Mucosa of stomach (tissue), 1 donor: ENCODE measurements around the gene HIGD1B.

ENCODE experiments used
- H3K27me3 ChIP-seq: one replicate; pipeline ENCODE4 v1.7.0; 2013; ENCODE audit warnings: mild to moderate bottlenecking, low read length; ENCODE audit not compliant: control insufficient read depth, insufficient read depth
- H3K36me3 ChIP-seq: one replicate; pipeline ENCODE4 v1.7.0; 2013; ENCODE audit warnings: low read length; ENCODE audit not compliant: control insufficient read depth, insufficient read depth
- H3K4me1 ChIP-seq: one replicate; pipeline ENCODE4 v1.7.0; 2013; ENCODE audit warnings: mild to moderate bottlenecking, low read length; ENCODE audit not compliant: control insufficient read depth, insufficient read depth
- H3K4me3 ChIP-seq: one replicate; pipeline ENCODE4 v1.7.0; 2013; ENCODE audit warnings: low read length
- H3K9ac ChIP-seq: one replicate; pipeline ENCODE4 v1.7.0; 2013; ENCODE audit warnings: mild to moderate bottlenecking, low read length, moderate library complexity
- H3K9me3 ChIP-seq: one replicate; pipeline ENCODE4 v1.7.0; 2013; ENCODE audit warnings: mild to moderate bottlenecking, low read length, moderate library complexity; ENCODE audit not compliant: control insufficient read depth
- donor health status: Pancreatic carcinoma.

Gene HIGD1B

DNA sequence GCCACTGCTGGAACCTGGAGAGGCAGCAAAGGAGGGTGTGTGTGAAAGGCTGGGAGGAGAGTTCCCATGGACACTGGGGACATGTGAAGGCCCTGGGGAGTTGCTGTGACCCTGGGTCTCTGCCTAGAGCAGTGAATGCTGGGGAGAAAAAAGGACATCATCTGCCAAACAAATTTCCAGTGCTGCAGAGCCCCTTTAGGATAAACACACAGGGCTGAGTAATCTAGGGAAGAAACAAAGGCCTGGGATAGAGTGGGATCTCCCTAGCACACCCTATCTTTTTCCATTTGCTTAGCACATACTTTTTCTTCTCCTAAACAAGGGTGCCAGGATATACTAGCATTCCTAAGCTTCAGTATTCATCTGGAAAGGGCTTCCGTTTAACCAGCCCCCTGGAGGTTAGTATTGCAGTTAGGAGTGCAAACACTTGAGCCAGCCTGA is 3.3 kb upstream of the HIGD1B start:
- H3K9me3 ChIP-seq = no peaks in the 10 kb centered on the region
- peak overlapping the region; percentile 18 for H3K9ac ChIP-seq
- peaks cover 5% of the 10 kb centered on the region for H3K27me3 ChIP-seq
- H3K4me3 ChIP-seq = no peak overlapping the region
- H3K4me1 ChIP-seq = no peaks in the 10 kb centered on the region
- H3K36me3 ChIP-seq = no peaks in the 10 kb centered on the region

DNA sequence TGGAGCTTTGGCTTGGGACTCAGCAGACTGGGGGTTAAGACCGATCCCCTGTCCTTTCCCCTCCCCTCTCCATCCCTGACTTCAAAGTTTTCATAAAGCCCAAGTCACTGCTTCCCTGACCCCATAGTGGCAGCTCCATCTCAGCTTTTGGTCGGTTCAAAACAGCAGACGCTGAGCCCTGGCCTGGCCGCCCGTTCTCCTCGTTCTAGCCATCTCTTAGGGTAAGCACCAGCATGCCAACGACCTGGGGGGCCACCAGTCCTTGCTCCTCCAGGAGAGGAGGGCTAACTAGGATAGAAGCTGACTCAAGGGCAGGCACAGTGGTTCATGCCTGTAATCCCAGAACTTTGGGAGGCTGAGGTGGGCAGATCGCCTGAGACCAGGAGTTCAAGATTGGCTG is 1.5 kb upstream of the HIGD1B start:
- H3K9me3 ChIP-seq = no peaks in the 10 kb centered on the region
- H3K4me1 ChIP-seq = no peaks in the 10 kb centered on the region
- H3K4me3 ChIP-seq = no peak overlapping the region
- peaks cover 5% of the 10 kb centered on the region for H3K27me3 ChIP-seq
- H3K9ac ChIP-seq = no peak overlapping the region
- no peaks in the 10 kb centered on the region for H3K36me3 ChIP-seq

DNA sequence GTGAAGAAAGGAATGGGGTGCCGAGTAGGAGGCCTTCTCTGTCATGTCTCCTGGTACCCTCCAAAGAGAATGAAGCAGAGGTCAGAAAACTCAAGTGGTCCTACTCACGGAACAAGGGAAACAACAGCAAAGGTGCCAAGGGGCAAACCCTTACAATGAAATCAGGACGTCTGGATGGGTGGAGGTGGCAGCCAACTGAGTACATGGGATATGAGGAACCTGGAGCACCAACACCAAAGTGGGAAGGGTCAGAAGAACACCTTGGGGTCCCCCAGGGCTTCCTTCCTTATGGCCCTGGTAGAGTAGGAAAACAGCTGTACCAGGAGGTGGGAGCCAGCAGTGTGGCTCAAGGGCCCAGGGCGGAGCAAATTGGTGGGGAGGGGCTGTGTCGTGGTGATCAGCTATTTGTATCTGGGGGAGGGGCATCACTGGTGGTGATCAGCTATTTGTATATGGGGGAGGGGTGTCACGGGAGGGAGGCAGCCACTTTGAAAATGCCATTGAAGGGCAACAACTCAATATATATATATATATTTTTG is 643 bp downstream of the HIGD1B start:
- Histone ChIP-seq H3K9me3 (no peaks in the 10 kb centered on the region), H3K4me3 (no peak overlapping the region), H3K9ac (no peak overlapping the region), H3K4me1 (no peaks in the 10 kb centered on the region), H3K27me3 (no peaks in the 10 kb centered on the region), H3K36me3 (no peaks in the 10 kb centered on the region)

DNA sequence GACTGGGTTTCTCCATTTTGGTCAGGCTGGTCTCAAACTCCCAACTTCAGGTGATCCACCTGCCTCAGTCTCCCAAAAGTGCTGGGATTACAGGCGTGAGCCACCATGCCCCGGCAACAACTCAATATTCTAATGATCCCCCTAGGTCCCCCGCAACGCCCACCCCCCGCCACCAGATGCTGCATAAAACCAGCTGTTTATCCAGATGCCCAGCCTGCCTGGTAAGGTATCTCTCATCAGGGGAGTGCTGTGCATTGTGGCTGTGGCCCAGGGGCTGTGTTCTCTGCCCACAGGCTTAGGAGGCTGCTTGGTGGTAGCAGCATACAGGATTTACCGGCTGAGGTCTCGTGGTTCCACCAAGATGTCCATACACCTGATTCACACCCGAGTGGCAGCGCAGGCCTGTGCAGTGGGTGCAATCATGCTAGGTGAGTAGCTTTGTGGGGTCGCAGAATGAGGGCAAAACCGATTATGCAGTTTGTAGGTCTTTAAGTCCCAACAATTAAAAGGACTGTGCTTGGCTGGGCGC is 1.3 kb downstream of the HIGD1B start:
- no peaks in the 10 kb centered on the region for H3K27me3 ChIP-seq
- no peaks in the 10 kb centered on the region for H3K9me3 ChIP-seq
- H3K4me1 ChIP-seq = no peaks in the 10 kb centered on the region
- H3K9ac ChIP-seq = no peak overlapping the region
- no peak overlapping the region for H3K4me3 ChIP-seq
- peaks cover 2% of the 10 kb centered on the region for H3K36me3 ChIP-seq

DNA sequence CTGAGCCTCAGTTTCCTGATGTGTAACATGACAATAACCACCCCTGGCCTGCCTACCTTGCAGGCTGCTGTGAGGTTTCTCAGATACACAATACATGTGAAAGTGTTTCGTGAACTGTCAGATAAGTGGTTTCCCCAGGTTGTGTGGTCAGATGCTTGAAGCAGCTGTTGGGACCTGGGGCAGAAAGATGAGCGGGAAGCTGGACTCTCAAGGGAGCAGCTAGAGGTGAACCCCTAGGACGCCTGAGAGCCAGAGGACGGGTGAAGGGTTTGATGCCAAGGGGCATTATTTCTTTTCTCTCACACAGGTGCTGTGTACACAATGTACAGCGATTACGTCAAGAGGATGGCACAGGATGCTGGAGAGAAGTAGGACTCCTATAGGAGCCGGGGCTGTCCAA is 2.3 kb downstream of the HIGD1B start:
- H3K9me3 ChIP-seq = no peaks in the 10 kb centered on the region
- no peak overlapping the region for H3K4me3 ChIP-seq
- no peaks in the 10 kb centered on the region for H3K4me1 ChIP-seq
- H3K27me3 ChIP-seq = no peaks in the 10 kb centered on the region
- no peak overlapping the region for H3K9ac ChIP-seq
- H3K36me3 ChIP-seq = peaks cover 4% of the 10 kb centered on the region

DNA sequence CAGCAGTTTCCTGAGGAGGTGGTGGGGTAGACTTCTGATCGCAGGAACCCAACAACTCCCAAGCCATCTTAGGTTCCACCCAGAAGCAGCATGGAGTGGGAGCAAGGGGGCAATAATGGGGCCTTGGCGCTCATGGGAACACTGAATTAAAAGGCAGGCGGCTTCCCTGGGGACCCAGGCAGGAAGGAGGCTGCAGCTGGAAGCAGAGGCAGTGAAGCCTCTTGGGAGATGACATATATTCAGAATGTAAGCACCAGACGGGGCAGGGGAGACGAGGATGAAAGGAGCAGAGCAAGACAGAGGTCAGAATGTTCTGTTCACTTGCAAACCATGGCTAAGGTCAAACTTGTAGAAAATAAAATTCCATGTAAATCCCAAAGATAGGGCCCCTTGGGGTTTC is 2.9 kb downstream of the HIGD1B start:
- no peak overlapping the region for H3K9ac ChIP-seq
- H3K27me3 ChIP-seq = no peaks in the 10 kb centered on the region
- no peaks in the 10 kb centered on the region for H3K9me3 ChIP-seq
- peaks cover 7% of the 10 kb centered on the region for H3K36me3 ChIP-seq
- no peaks in the 10 kb centered on the region for H3K4me1 ChIP-seq
- no peak overlapping the region for H3K4me3 ChIP-seq

DNA sequence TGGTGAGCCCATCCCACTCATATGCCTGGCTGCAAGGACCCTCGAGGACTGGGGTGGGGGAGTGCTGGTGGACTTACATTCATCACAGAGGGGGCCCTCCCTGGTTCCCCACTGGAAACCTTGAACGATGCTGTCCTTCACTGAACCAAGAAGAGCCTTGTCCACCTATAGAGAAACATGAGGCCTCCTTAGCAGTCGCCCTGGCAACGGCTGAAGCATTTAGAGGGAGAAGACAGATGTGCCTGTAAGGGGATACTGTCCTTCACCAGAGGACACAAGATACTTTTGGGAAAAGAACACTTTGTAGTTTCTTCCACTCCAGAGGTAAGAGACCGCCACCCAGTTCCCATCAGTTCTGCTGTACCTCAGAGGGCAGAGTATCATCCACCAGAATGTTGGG is 6.5 kb downstream of the HIGD1B start:
- Histone ChIP-seq H3K9ac (no peak overlapping the region), H3K9me3 (no peaks in the 10 kb centered on the region), H3K36me3 (peaks cover 10% of the 10 kb centered on the region), H3K4me1 (no peaks in the 10 kb centered on the region), H3K27me3 (no peaks in the 10 kb centered on the region), H3K4me3 (no peak overlapping the region)

DNA sequence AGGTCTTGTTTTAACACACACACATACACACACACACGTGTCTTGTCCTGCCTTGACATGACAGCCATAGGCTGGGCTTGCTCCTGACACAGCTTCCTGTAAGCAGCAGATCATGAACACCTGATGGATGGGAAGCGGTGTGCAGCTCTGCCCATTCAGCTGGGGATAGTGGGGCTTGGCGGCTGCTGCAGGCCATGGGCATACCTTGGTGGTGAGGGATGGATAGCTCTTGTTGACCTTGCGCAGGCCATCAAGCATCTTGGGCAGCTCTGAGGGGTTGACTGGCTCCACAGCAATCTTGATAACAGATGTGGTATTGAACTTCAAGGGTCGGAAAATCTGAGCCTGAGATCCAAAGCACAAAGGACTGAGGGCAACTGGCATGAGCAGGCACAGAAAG is 12.0 kb downstream of the HIGD1B start:
- H3K36me3 ChIP-seq = peaks cover 26% of the 10 kb centered on the region

DNA sequence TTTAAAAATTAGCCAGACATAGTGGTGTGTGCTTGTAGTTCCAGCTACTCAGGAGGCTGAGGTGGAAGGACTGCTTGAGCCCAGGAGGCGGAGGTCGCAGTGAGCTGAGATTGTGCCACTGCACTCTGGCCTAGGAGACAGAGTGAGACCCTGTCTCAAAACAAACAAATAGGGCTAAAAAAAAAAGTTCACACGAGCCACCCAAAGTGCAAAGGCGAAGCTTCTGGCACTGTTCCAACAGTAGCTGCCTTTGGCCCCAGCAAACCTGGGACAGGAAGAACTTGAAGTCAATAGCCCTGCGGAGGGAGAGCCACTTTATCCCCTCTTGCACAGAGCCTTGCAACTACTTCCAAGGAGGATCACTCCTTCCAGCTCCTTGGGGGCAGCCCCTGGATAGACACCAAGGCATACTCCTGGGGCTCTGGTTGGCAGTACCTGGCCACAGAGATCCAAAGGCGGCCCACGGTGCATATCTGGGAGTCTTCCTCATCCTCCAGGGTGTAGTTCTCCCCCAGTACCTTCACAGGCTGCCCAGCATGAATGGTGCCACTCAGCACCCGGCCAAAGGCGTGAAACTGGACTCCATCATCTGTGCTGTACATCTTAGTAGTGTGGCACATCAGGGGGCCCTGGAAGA is 14.7 kb downstream of the HIGD1B start:
- no peaks in the 10 kb centered on the region for H3K9me3 ChIP-seq
- no peak overlapping the region for H3K4me3 ChIP-seq
- H3K27me3 ChIP-seq = no peaks in the 10 kb centered on the region
- H3K36me3 ChIP-seq = peaks cover 23% of the 10 kb centered on the region
- H3K9ac ChIP-seq = no peak overlapping the region
- H3K4me1 ChIP-seq = no peaks in the 10 kb centered on the region

More for the DNA sequence above, 12.0 kb downstream of the HIGD1B start:
- Histone ChIP-seq H3K27me3 (no peaks in the 10 kb centered on the region), H3K4me3 (no peak overlapping the region), H3K9me3 (no peaks in the 10 kb centered on the region), H3K9ac (no peak overlapping the region), H3K4me1 (no peaks in the 10 kb centered on the region)

DNA sequence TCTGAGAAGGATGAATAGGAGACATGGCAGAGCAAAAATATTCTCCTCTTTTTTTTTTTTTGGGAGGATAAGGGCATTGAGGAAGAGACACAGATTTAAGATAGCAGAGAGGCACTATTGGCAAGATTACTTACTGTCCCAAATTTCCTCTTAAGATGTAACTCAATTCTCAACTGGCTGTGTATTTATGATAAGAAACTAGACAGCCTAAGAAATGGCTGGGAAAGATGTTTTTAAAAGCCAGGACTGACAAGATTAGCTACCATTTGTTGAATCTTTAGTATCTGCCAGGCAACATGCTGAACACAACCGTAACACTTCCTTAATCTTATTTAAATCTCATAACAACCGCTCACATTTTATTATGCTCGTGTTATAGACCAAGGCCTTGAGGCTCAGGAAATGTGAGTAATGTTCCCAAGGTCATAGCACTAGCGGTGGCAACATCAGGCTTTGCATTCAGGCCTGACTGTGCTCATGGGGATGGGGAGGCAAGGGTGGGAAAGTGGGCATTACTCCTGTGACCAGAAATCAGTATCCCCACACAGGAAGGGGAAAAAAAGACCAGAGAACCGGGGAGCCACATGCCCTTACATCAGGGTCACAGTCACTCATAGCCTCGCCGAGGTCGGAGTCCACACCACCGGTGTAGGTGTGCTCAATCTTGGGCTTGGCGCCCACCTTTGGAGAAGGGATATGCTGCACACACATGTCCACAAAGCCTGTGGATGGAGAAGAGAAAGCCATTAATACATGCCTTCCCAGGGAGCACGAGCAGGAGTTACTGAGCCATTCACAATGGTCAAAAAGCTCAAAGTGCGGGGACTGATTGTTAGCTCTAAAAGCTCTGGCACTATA is 15.6 kb downstream of the HIGD1B start:
- Histone ChIP-seq H3K9ac (no peak overlapping the region), H3K4me3 (no peak overlapping the region), H3K27me3 (no peaks in the 10 kb centered on the region), H3K4me1 (no peaks in the 10 kb centered on the region), H3K36me3 (peaks cover 22% of the 10 kb centered on the region), H3K9me3 (no peaks in the 10 kb centered on the region)

DNA sequence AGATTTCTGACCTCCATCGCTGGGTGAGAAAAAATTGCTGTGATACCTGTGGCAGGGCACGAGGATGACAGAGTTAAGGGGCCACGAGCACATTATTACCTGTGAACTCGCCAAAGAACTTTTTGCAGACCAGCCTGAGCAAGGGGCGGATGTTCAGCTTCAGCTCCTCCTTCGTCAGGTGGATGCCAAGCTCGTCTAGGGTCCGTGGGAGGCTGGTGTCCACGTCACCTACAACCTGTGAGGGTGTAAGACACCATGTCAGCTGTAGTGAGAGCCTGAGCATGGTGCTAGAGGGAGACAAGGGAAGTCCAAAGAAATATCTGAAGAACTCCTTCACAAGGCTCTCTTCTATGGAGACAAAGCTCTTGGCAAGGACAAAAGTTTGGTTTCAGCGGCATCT is 17.1 kb downstream of the HIGD1B start:
- H3K4me3 ChIP-seq = no peak overlapping the region
- peaks cover 20% of the 10 kb centered on the region for H3K36me3 ChIP-seq
- H3K9me3 ChIP-seq = no peaks in the 10 kb centered on the region
- no peaks in the 10 kb centered on the region for H3K4me1 ChIP-seq
- no peaks in the 10 kb centered on the region for H3K27me3 ChIP-seq
- H3K9ac ChIP-seq = no peak overlapping the region

DNA sequence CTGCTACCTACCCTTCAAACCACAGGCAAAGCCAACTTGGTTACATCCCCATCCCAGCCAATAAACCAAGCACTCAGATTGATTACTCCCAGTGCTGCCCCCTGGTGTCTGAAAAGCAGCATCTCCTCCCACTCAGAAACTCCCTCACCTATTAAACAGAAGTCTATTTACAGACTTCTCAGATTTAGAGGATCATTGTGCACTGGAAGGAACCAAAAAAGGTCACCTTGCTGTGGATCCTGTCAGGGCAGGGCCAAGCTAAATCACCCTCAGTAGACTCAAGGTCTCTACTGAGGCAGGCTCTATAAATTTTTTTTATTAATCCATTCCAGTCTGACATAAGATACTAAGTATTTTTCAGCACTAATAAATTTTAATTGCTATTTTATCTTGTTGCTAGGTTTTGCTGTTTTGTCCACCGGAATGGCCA is 17.6 kb downstream of the HIGD1B start:
- peaks cover 20% of the 10 kb centered on the region for H3K36me3 ChIP-seq
- H3K9ac ChIP-seq = no peak overlapping the region

More for the DNA sequence above, 17.6 kb downstream of the HIGD1B start:
- Histone ChIP-seq H3K4me3 (no peak overlapping the region), H3K4me1 (no peaks in the 10 kb centered on the region), H3K27me3 (no peaks in the 10 kb centered on the region), H3K9me3 (no peaks in the 10 kb centered on the region)
